ENCODE data around the gene KRT23. TPM values are rescaled to one million over a fixed set of nuclear protein-coding genes. Genes with fewer than 3 reads are reported as not detected.

The KRT23 gene
- total RNA-seq, 1 donor from 2014 or later: 1.9 TPM

GRCh38 chr17:40950176-40950575 is 12.7 kb upstream of the KRT23 start:
- peaks cover 18% of the 10 kb centered on the region for H3K27me3 ChIP-seq (ENCODE audit: low read depth)
- no peaks in the 10 kb centered on the region for H3K9me3 ChIP-seq

GRCh38 chr17:40949418-40949817 is 12.0 kb upstream of the KRT23 start:
- DNase-seq (no peak), ATAC-seq (no peak)
- Histone ChIP-seq H3K27me3 (ENCODE audit: low read depth) (peaks cover 18% of the 10 kb centered on the region), H3K27ac (no peak overlapping the region), H3K4me1 (peaks cover 10% of the 10 kb centered on the region), H3K9me3 (no peaks in the 10 kb centered on the region), H3K36me3 (no peaks in the 10 kb centered on the region), H3K4me3 (no peak overlapping the region)
- no peak for TF ChIP-seq CTCF (IDR thresholded peaks at IDR 0.05)
- intact Hi-C loops (cut with DNase I): no loop called here

More at GRCh38 chr17:40950176-40950575, 12.7 kb upstream of the KRT23 start:
- Histone ChIP-seq H3K4me3 (no peak overlapping the region), H3K4me1 (peaks cover 10% of the 10 kb centered on the region), H3K36me3 (no peaks in the 10 kb centered on the region), H3K27ac (no peak overlapping the region)
- TF ChIP-seq CTCF (IDR thresholded peaks at IDR 0.05): no peak
- intact Hi-C loops (cut with DNase I): no loop called here
- no peak for DNase-seq
- no peak for ATAC-seq

- no peak for ATAC-seq
- intact Hi-C loops (cut with DNase I): no loop called here
- no peak overlapping the region for H3K27ac ChIP-seq
Observed at GRCh38 chr17:40947929-40948328, 10.5 kb upstream of the KRT23 start.

GRCh38 chr17:40945414-40945813 is 8.0 kb upstream of the KRT23 start:
- Histone ChIP-seq H3K9me3 (no peaks in the 10 kb centered on the region), H3K27ac (no peak overlapping the region), H3K4me3 (no peak overlapping the region), H3K36me3 (no peaks in the 10 kb centered on the region), H3K4me1 (no peaks in the 10 kb centered on the region), H3K27me3 (ENCODE audit: low read depth) (peaks cover 17% of the 10 kb centered on the region)
- TF ChIP-seq CTCF (IDR thresholded peaks at IDR 0.05): no peak
- intact Hi-C loops (cut with DNase I): no loop called here
- DNase-seq (no peak), ATAC-seq (no peak)

More at GRCh38 chr17:40947929-40948328, 10.5 kb upstream of the KRT23 start:
- Histone ChIP-seq H3K4me3 (no peak overlapping the region), H3K9me3 (no peaks in the 10 kb centered on the region), H3K4me1 (peaks cover 6% of the 10 kb centered on the region), H3K36me3 (no peaks in the 10 kb centered on the region), H3K27me3 (ENCODE audit: low read depth) (peaks cover 18% of the 10 kb centered on the region)
- no peak for TF ChIP-seq CTCF (IDR thresholded peaks at IDR 0.05)
- DNase-seq: no peak

GRCh38 chr17:40944531-40944930 is 7.1 kb upstream of the KRT23 start:
- Histone ChIP-seq H3K4me3 (no peak overlapping the region), H3K4me1 (no peaks in the 10 kb centered on the region), H3K36me3 (no peaks in the 10 kb centered on the region), H3K27me3 (ENCODE audit: low read depth) (peaks cover 9% of the 10 kb centered on the region), H3K9me3 (no peaks in the 10 kb centered on the region), H3K27ac (no peak overlapping the region)
- DNase-seq: no peak
- ATAC-seq: no peak
- intact Hi-C loops (cut with DNase I): no loop called here
- TF ChIP-seq CTCF (IDR thresholded peaks at IDR 0.05): no peak

GRCh38 chr17:40942553-40942952 is 5.1 kb upstream of the KRT23 start:
- no peak overlapping the region for H3K27ac ChIP-seq
- TF ChIP-seq CTCF (IDR thresholded peaks at IDR 0.05): no peak
- intact Hi-C loops (cut with DNase I): no loop called here
- ATAC-seq: no peak
- no peaks in the 10 kb centered on the region for H3K36me3 ChIP-seq
- H3K27me3 ChIP-seq (ENCODE audit: low read depth): no peaks in the 10 kb centered on the region
- no peaks in the 10 kb centered on the region for H3K4me1 ChIP-seq
- H3K9me3 ChIP-seq: no peaks in the 10 kb centered on the region
- DNase-seq: no peak
- H3K4me3 ChIP-seq: no peak overlapping the region
